ENCODE results near the gene NOS1AP.

The NOS1AP gene

DNA sequence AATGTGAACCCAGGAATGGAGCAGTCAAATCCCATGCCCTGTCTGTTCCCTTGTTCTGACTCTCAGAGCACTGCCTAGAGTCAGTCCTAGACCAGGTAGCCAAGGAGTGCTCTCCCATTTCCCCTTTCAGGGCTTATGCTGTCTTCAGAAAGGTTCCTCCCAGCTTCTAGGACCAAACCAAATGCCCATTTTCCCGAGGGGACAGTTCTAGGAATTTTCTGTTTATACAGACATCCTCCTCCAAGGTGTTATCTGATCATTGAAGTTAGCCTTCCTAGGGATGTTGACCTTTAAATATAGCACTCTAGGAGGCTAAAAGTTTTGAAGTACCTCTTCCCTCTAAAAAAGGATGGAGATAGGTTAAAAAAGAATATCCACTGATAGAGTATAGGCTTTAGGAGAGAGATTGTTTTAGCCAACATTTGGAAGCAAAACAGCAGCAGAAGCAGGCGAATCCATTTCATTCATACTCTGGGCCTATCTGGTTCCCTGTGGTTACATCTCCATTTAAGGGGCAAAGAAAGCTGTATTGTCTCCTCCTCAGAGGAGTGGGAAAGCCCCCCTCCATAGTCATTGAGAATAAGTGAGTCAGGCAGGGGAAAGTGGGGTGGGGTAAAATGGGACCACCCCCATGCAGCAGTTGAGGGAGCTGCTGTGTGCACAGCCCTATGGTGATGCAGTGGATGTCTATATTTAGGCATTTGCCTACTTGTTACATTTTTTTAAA is 180.7 kb downstream of the NOS1AP start:
- no peak for DNase-seq (ENCODE audit: low read depth in 2 of 2)

DNA sequence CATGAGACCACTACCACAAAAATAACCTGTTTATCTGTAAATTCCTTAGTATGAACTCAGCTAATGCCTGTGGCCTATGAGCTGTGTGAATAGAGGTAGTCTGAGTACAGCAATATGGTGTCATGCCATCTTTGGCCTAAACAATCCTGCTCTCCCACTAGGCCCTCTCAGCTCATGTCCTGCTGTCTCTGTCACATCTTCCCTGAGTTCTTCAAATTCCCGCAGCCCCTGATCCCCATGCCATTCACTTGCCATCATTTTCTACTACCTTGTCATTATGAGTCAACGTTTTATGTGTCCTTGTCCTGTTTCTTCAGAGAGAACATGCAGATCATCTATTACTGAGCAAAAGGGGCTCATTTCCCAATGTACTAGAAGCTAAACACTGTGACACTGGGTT is 181.6 kb downstream of the NOS1AP start:
- DNase-seq (ENCODE audit: low read depth in 2 of 2), result no peak

GRCh38 chr1:162252214-162252613 is 182.7 kb downstream of the NOS1AP start:
- no peak for DNase-seq (ENCODE audit: low read depth in 2 of 2)

DNA sequence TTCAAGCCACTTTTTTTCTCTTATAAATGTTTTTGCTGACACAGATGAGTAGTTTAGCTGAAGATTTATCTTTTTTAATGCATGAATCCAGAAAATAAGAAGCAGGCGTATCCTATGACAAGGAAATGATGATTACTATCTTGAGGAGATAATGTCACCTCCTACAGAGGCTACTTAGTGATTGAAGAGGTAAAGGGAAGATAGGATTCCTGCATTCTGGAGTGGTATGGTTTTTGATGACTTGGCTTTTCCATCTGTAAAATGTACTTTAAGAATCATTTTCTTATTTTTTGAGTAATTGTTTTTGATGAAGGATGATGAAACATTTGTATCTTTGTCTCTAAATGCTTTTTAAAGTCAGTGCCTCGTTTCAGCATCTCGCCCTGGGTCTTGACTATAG is 184.3 kb downstream of the NOS1AP start:
- no peak for DNase-seq (ENCODE audit: low read depth in 2 of 2)

DNA sequence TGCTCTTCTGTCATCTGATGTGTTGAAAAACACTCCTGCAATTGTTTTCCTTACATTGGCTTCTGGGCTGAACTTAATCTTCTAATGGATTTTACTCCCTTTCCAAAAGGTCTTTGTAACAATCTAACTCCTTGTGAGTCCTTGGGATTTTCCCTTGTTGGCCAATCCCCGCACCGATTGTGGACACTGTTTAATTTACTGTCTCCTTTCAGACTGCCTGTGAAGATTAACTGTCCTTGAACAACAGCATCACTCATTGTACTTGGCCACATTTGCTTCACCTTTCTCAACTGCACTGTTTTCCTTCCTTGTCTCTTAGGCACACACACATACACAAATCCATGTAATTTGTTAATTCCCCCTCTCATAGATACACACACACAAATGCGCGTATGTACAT is 186.8 kb downstream of the NOS1AP start:
- DNase-seq (ENCODE audit: low read depth in 2 of 2), result no peak

DNA sequence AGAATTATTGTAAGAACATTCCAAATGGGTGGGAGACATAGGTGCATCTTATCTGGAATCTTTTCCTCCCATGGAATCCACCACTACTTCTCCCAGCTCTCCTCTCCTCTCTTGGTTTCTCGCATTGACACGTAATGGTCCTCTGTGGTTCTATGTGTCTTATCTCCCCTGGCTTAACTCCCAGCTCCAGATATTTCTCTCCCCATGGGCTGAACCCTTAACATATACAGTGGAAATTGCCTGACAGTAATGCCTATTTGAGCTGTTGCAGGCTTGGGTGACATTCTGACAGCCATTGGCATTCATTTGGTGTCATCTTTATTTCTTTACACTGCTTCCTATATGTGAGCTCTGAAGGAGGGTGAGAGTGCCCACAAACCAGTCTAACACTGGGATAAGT is 188.9 kb downstream of the NOS1AP start:
- DNase-seq (ENCODE audit: low read depth in 2 of 2), result no peak

GRCh38 chr1:162259894-162260455 is 190.5 kb downstream of the NOS1AP start:
- no peak for DNase-seq (ENCODE audit: low read depth in 2 of 2)

- no peak for DNase-seq (ENCODE audit: low read depth in 2 of 2)
These were observed 194.6 kb downstream of the NOS1AP start for GRCh38 chr1:162264108-162264507.

DNA sequence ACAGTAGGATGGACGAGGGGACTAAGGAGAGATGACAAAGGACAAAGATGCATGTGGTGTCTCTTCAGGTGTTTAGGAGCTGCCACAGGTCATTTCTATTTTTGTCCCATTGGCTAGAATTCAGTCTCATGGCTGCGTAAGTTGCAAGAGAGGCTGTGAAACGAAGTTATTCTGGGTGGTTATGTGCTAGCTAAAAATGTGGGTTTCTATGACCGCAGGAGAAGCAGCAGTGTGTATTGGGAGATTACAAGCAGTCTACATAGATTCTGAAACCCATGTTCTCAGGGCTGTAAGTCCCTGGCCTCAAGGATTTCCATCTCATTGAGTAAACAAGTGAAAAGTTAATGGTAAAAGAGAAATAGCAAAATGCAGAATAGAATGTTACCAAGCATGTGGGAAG is 196.5 kb downstream of the NOS1AP start:
- no peak for DNase-seq (ENCODE audit: low read depth in 2 of 2)

- no peak for DNase-seq (ENCODE audit: low read depth in 2 of 2)
These were observed 200.7 kb downstream of the NOS1AP start for GRCh38 chr1:162270016-162270770.

GRCh38 chr1:162271972-162272371 is 202.5 kb downstream of the NOS1AP start:
- DNase-seq (ENCODE audit: low read depth in 2 of 2), result no peak

DNA sequence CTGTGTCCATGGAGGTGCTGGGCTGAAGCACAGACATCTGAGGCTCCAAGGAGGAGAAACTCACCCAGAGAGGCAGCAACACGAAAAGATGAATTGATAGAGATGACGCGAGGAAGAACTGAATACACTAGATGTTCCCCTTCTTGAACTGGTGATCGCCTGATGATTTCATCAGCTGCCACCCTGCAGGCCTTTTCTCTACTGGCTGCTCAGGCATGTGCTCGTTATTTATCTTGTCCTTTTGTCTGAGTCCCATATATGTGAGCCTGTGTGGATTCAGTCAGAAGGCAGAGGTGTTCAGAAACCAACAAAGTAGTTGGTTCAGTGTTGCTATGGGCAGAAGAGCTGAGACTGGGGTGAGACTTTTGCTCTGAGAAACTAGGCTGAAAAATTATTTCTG is 202.9 kb downstream of the NOS1AP start:
- no peak for DNase-seq (ENCODE audit: low read depth in 2 of 2)

DNA sequence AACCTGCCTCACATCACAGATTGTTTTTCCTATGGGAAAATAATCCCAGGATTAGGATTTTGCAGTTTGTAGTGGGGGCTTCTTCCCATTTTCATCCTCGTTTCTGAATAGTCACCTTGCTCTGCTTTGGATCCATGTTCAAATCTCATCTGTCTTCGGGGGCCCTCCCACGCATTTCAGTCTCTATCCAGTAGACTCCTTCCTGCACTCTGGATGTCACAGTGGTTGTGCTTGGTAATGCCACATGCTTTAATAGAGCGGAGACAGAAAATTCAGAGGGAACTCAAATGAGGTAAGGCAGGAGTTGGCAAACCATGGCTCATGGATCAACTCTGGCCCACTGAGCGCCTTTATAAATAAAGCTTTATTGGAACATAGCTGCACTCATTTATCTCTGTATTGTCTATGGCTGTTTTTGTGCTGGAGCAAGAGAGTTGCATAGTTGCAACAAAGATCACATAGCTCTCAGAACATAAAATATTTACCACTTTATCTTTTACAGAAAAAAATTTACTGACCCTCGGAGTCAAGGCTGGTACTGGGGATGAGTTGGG is 206.2 kb downstream of the NOS1AP start:
- DNase-seq (ENCODE audit: low read depth in 2 of 2), result no peak

GRCh38 chr1:162276493-162276892 is 207.0 kb downstream of the NOS1AP start:
- no peak for DNase-seq (ENCODE audit: low read depth in 2 of 2)

DNA sequence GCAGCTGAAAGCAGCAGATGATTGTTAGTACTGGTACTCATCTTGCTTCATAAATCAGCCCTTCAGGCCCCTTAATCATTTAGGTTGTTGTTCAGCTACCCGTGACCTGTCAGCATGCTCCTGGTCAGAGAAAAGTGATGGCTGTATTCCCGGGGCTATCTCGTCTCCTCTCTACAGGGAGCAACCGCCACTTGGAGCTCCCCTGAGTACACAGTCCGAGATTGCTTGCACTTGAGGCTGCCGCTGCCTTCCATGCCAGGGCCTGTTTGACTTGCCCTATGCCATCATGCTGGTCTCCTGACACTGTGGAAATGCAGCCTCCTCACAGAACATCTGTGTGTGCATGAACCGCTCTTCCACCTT is 209.6 kb downstream of the NOS1AP start:
- DNase-seq (ENCODE audit: low read depth in 2 of 2), result no peak

- DNase-seq (ENCODE audit: low read depth in 2 of 2), result no peak
These were observed 211.9 kb downstream of the NOS1AP start for GRCh38 chr1:162281426-162281825.

- DNase-seq (ENCODE audit: low read depth in 2 of 2), result no peak
These were observed 214.2 kb downstream of the NOS1AP start for GRCh38 chr1:162283657-162284056.

- DNase-seq (ENCODE audit: low read depth in 2 of 2), result no peak
These were observed 214.9 kb downstream of the NOS1AP start for GRCh38 chr1:162284206-162284955.

DNA sequence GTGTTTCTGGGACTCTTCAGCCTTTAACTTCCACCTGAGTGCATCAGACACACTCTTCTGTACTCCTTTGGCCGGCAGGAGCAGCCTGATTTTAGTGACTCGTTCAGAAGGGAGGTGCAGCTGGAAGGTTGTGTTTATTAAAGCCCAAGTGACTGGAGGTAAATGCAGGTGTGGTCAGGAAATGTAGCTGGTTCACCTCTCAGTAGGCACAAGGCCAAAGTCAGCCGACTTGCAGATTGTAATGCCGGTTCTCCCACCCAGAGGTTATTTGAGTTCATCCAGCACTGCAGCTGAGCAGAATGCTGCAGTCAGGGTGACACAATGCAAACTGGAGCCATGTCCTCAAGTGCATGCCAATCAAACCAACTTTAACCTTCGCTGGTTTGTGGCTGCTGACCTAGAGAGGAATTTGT is 215.7 kb downstream of the NOS1AP start:
- no peak for DNase-seq (ENCODE audit: low read depth in 2 of 2)

- DNase-seq (ENCODE audit: low read depth in 2 of 2), result no peak
These were observed 221.5 kb downstream of the NOS1AP start for GRCh38 chr1:162291000-162291399.

GRCh38 chr1:162292422-162292849 is 222.9 kb downstream of the NOS1AP start:
- DNase-seq (ENCODE audit: low read depth in 2 of 2), result no peak

GRCh38 chr1:162293073-162293692 is 223.7 kb downstream of the NOS1AP start:
- no peak for DNase-seq (ENCODE audit: low read depth in 2 of 2)
